ENCODE results near the gene PRDM11. TPM values are rescaled to one million over a fixed set of nuclear protein-coding genes. Genes with fewer than 3 reads are reported as not detected.
A peak's percentile ranks its signal among the peaks of the same experiment; 100 is the strongest.

PRDM11 gene
- total and polyA plus RNA-seq, 2 of the 8 experiments (the other 6 are each of a cell fraction or from before 2014, with no cell fraction given) = 3.6 to 11.7 TPM

DNA sequence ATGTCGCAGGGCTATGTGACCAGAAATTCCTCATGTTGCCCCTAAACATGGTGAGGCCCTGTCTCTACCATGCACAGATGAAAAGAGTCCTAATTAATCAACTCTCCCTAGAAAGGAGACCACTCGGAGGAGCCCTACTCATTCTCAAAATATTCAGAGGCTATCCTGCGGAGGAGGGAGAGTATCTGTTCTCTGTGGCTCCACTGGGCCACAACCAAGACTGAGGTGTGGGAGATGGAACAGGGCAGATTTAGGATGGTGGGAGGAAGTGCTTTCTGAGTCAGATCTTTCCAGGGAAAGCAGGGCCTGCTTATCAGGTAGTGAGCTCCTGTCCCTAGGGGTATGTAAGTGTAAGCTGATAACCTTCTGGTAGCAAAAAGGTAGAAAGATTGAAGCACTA lies 37.0 kb upstream of the PRDM11 start:
- 68% methylated on average over 3 of the region's 3 CpGs; no CpG with 5 or more reads in 1 of the 2 experiments for WGBS, 2 experiments (ENCODE audit: extremely low coverage in 1 of 2, insufficient coverage in 1 of 2, insufficient read length in 1 of 2, insufficient replicate concordance in 2 of 2, low coverage in 1 of 2, low lambda C conversion rate in 2 of 2, missing lambda C conversion rate in 1 of 2)
- no peak for FAIRE-seq

More for the DNA sequence above, 37.0 kb upstream of the PRDM11 start:
- Histone ChIP-seq H2BK20ac (ENCODE audit: low read length) (no peak overlapping the region), H3K4me3 (ENCODE audit: extremely low read depth in 1 of 4, insufficient read depth in 2 of 4, low read depth in 3 of 4, low read length in 4 of 4) (no peak overlapping the region), H3K4me1 (replicated peaks in 1 of 4; ENCODE audit: control insufficient read depth in 3 of 4, insufficient read depth in 4 of 4, low read length in 3 of 4) (no peaks in the 10 kb centered on the region; a peak in 1 of 7 replicates), H3K79me2 (ENCODE audit: control insufficient read depth in 1 of 2, insufficient read depth in 2 of 2, low read length in 2 of 2) (no peaks in the 10 kb centered on the region), H3K27me3 (replicated peaks in 1 of 4; ENCODE audit: control insufficient read depth in 3 of 4, extremely low read depth in 1 of 4, insufficient read depth in 3 of 4, low read length in 3 of 4) (no peaks in the 10 kb centered on the region), H3K4me2 (ENCODE audit: insufficient read depth in 1 of 2, low read depth in 2 of 2, low read length in 2 of 2) (no peak overlapping the region), H4K5ac (ENCODE audit: insufficient read length, low read depth, low read length) (no peak overlapping the region), H3K9me3 (ENCODE audit: insufficient read depth in 2 of 2, low read depth in 1 of 2, low read length in 1 of 2) (no peaks in the 10 kb centered on the region), H3K14ac (ENCODE audit: insufficient read length) (no peak overlapping the region), H3K36me3 (ENCODE audit: control insufficient read depth in 2 of 4, insufficient read depth in 4 of 4, low read length in 3 of 4) (no peaks in the 10 kb centered on the region), H2AFZ (ENCODE audit: low read length) (no peak overlapping the region), H3K79me1 (ENCODE audit: low read depth, low read length) (no peaks in the 10 kb centered on the region), H2BK5ac (ENCODE audit: low read depth, low read length) (no peak overlapping the region), H2BK12ac (ENCODE audit: low read depth, low read length) (no peak overlapping the region), H4K20me1 (replicated peaks in 1 of 2; ENCODE audit: control insufficient read depth in 1 of 2, insufficient read depth in 2 of 2, low read length in 2 of 2) (no peaks in the 10 kb centered on the region), H3K9ac (replicated peaks in 1 of 4; ENCODE audit: extremely low read depth in 1 of 4, low read depth in 3 of 4, low read length in 3 of 4) (peak overlapping the region in 1 of 4 experiments; percentile 8; a peak in 1 of 7 replicates), H2BK15ac (ENCODE audit: low read length) (peak overlapping the region; percentile 31; the same call in 1 of the 2 replicates), H3K23ac (ENCODE audit: insufficient read length) (no peak overlapping the region), H2AK5ac (ENCODE audit: low read depth, low read length) (no peak overlapping the region), H4K8ac (ENCODE audit: extremely low read depth, insufficient read depth, low read length) (no peak overlapping the region), H2BK120ac (replicated peaks; ENCODE audit: low read depth, low read length) (no peak overlapping the region), H3K18ac (ENCODE audit: extremely low read depth, low read length) (no peak overlapping the region), H3K27ac (ENCODE audit: low read depth, low read length) (no peak overlapping the region), H3K4ac (replicated peaks; ENCODE audit: insufficient read length, low read depth, low read length) (no peak overlapping the region), H3K23me2 (ENCODE audit: low read depth, low read length) (no peaks in the 10 kb centered on the region), H4K91ac (replicated peaks; ENCODE audit: insufficient read length, low read length) (no peak overlapping the region), H3K56ac (replicated peaks; ENCODE audit: insufficient read length, low read depth, low read length) (no peak overlapping the region)
- DNase-seq (ENCODE audit: low read depth in 1 of 2, low spot score in 2 of 2) = no peak
- POLR2A ChIA-PET (ENCODE audit: partially characterized antibody) = no interaction called here
- CTCF ChIA-PET (ENCODE audit: partially characterized antibody) = interaction anchor here (1.0 to 34.2 kb wide), 32 partner anchors 9 to 662 kb away, joined by 3 to 1347 read pairs (median 8); partner anchors contain the start of gene SYT13
- no peak for TF ChIP-seq EGR1 (IDR thresholded peaks at IDR 0.05; ENCODE audit: borderline replicate concordance, low read depth, low read length)

Data from H1 (cell line).